Measurements from ENCODE around the gene MLLT11. TPM values are rescaled to one million over a fixed set of nuclear protein-coding genes. Genes with fewer than 3 reads are reported as not detected.

Gene MLLT11
- total RNA-seq, 4 donors from 2014 or later, result 0.38 to 1.6 (median 0.92) TPM

- Histone ChIP-seq H3K27me3 (no peaks in the 10 kb centered on the region), H3K36me3 (peaks cover 0 to 90% (median 10%) of the 10 kb centered on the region in 3 donors), H3K4me1 (peaks cover 0 to 8% (median 3%) of the 10 kb centered on the region in 3 donors), H3K9me3 (no peaks in the 10 kb centered on the region), H3K27ac (peak overlapping the region in 1 of 4 donors; percentile 30), H3K4me3 (no peak overlapping the region)
- intact Hi-C loops (cut with DNase I), result loop anchor here (10.0 kb wide), 1 partner anchor 110 kb away; no protein-coding TSS in a partner anchor
- DNase-seq, result no peak
- 24 to 29% methylated on average over 2 to 4 of the region's 6 CpGs for WGBS, 2 donors
- TF ChIP-seq CTCF (IDR thresholded peaks at IDR 0.05) (peak; percentile 69 to 85 (median 76)), POLR2A (IDR thresholded peaks at IDR 0.05) (no peak)
These were observed 35.6 kb upstream of the MLLT11 start for GRCh38 chr1:151024540-151025146.

GRCh38 chr1:151026460-151026859 is 33.7 kb upstream of the MLLT11 start:
- Histone ChIP-seq H3K4me3 (no peak overlapping the region), H3K9me3 (no peaks in the 10 kb centered on the region), H3K27me3 (no peaks in the 10 kb centered on the region), H3K27ac (no peak overlapping the region), H3K36me3 (peaks cover 4 to 91% (median 10%) of the 10 kb centered on the region in 3 donors), H3K4me1 (peaks cover 0 to 8% (median 3%) of the 10 kb centered on the region in 3 donors)
- intact Hi-C loops (cut with DNase I), result loop anchor here (10.0 kb wide), 1 partner anchor 108 kb away; no protein-coding TSS in a partner anchor
- DNase-seq, result no peak
- TF ChIP-seq POLR2A (IDR thresholded peaks at IDR 0.05), result no peak
- TF ChIP-seq CTCF (IDR thresholded peaks at IDR 0.05), result no peak

- TF ChIP-seq POLR2A (IDR thresholded peaks at IDR 0.05) (no peak), CTCF (IDR thresholded peaks at IDR 0.05) (no peak)
- Histone ChIP-seq H3K4me1 (peaks cover 0 to 32% (median 0%) of the 10 kb centered on the region in 3 donors), H3K36me3 (peaks cover 3 to 80% (median 4%) of the 10 kb centered on the region in 3 donors), H3K9me3 (no peaks in the 10 kb centered on the region), H3K4me3 (no peak overlapping the region), H3K27ac (no peak overlapping the region), H3K27me3 (no peaks in the 10 kb centered on the region)
- 92 to 99% methylated on average over 8 of the region's 8 CpGs for WGBS, 2 donors
- DNase-seq, result no peak
- intact Hi-C loops (cut with DNase I), result no loop called here
These were observed 28.0 kb upstream of the MLLT11 start for GRCh38 chr1:151032164-151032563.

- no peak for TF ChIP-seq POLR2A (IDR thresholded peaks at IDR 0.05)
- TF ChIP-seq CTCF (IDR thresholded peaks at IDR 0.05), result no peak
- H3K27ac ChIP-seq, result peak overlapping the region; percentile 45 to 90 (median 80)
- WGBS, 2 donors, result 75 to 77% methylated on average over 3 of the region's 3 CpGs
- DNase-seq, result no peak
- H3K36me3 ChIP-seq, result peaks cover 3 to 72% (median 4%) of the 10 kb centered on the region in 3 donors
- H3K4me1 ChIP-seq, result peaks cover 0 to 40% (median 0%) of the 10 kb centered on the region in 3 donors
- H3K9me3 ChIP-seq, result no peaks in the 10 kb centered on the region
- no peaks in the 10 kb centered on the region for H3K27me3 ChIP-seq
- intact Hi-C loops (cut with DNase I), result no loop called here
- no peak overlapping the region for H3K4me3 ChIP-seq
These were observed 25.0 kb upstream of the MLLT11 start for GRCh38 chr1:151035167-151035566.

- H3K36me3 ChIP-seq, result peaks cover 0 to 72% (median 3%) of the 10 kb centered on the region in 3 donors
- peak within 1 kb of the TSS; percentile 13 to 43 (median 40) for H3K4me3 ChIP-seq
- 0% methylated on average over 1 to 2 of the region's 2 CpGs for WGBS, 2 donors
- H3K9me3 ChIP-seq, result no peaks in the 10 kb centered on the region
- DNase-seq, result no peak
- intact Hi-C loops (cut with DNase I), result no loop called here
- no peaks in the 10 kb centered on the region for H3K27me3 ChIP-seq
- TF ChIP-seq POLR2A (IDR thresholded peaks at IDR 0.05) (no peak), CTCF (IDR thresholded peaks at IDR 0.05) (no peak)
- H3K4me1 ChIP-seq, result peaks cover 0 to 40% (median 0%) of the 10 kb centered on the region in 3 donors
- peak within 1 kb of the TSS; percentile 28 to 90 (median 80) for H3K27ac ChIP-seq
These were observed 23.8 kb upstream of the MLLT11 start, which contains the start of gene BNIPL for GRCh38 chr1:151036356-151036755. TSS of gene BNIPL (plus strand) at chr1:151036586. CDS start at chr1:151036726, 140 bp downstream.

All from esophagus squamous epithelium (tissue), 5 donors.